SU-DHL-6 (cell line): Measurements from ENCODE around the gene NDUFB3.

ENCODE experiments used
- H2AFZ ChIP-seq: fragments of 200-600 bp; sonication (generic); 2 replicates; pipeline ENCODE4 v1.6.1; 2014; ENCODE audit warnings: low read depth, mild to moderate bottlenecking, moderate library complexity, mixed read lengths, antibody characterized with exemption, low read length; ENCODE audit not compliant: severe bottlenecking
- H3F3A ChIP-seq: fragments of 200-600 bp; shearing (Covaris generic); 2 replicates; pipeline ENCODE4 v1.6.0; 2016; ENCODE audit warnings: antibody characterized with exemption, mild to moderate bottlenecking; ENCODE audit not compliant: insufficient read depth
- H3K27ac ChIP-seq: fragments of 200-600 bp; sonication (generic); 2 replicates; pipeline ENCODE4 v1.5.1; 2016; ENCODE audit warnings: low read depth, mild to moderate bottlenecking, low read length, moderate library complexity, mixed read lengths
- H3K27me3 ChIP-seq: fragments of 200-600 bp; sonication (generic), shearing (Covaris generic); 2 replicates; pipeline ENCODE4 v1.6.0; 2014; ENCODE audit warnings: mild to moderate bottlenecking, low read length
- H3K36me3 ChIP-seq: fragments of 200-600 bp; sonication (generic); 2 replicates; pipeline ENCODE4 v1.6.1; 2014; ENCODE audit warnings: mild to moderate bottlenecking, low read length, mixed read lengths
- H3K4me2 ChIP-seq: fragments of 300-600, 200-600 bp; shearing (Covaris generic), sonication (generic); 2 replicates; pipeline ENCODE4 v1.6.0; 2014; ENCODE audit warnings: low read length, low read depth, mild to moderate bottlenecking; ENCODE audit not compliant: poor library complexity, severe bottlenecking
- H3K4me3 ChIP-seq: fragments of 200-600 bp; sonication (generic); 2 replicates; pipeline ENCODE4 v1.5.1; 2014; ENCODE audit warnings: antibody characterized with exemption, low read length, mild to moderate bottlenecking, mixed read lengths; ENCODE audit not compliant: insufficient read depth, poor library complexity, severe bottlenecking
- H3K79me2 ChIP-seq: fragments of 200-600 bp; sonication (generic); 2 replicates; pipeline ENCODE4 v1.6.1; 2014; ENCODE audit warnings: mild to moderate bottlenecking, low read length, moderate library complexity; ENCODE audit not compliant: insufficient read depth
- H3K9ac ChIP-seq: fragments of 200-600 bp; sonication (generic); 2 replicates; pipeline ENCODE4 v1.7.0; 2014; ENCODE audit warnings: mild to moderate bottlenecking, low read length
- H3K9me2 ChIP-seq: fragments of 200-600 bp; sonication (generic); replicated peaks from 2 replicates; pipeline ENCODE4 v1.6.1; 2014; ENCODE audit warnings: low read length; ENCODE audit not compliant: insufficient read depth
- H3K9me3 ChIP-seq: fragments of 200-600 bp; sonication (generic); 2 replicates; pipeline ENCODE4 v1.6.1; 2014; ENCODE audit warnings: low read length, mixed read lengths; ENCODE audit not compliant: insufficient read depth
- H4K20me1 ChIP-seq: fragments of 200-600 bp; sonication (generic); 2 replicates; pipeline ENCODE4 v1.6.1; 2014; ENCODE audit warnings: low read depth, mild to moderate bottlenecking, antibody characterized with exemption, low read length, moderate library complexity, mixed read lengths
- CTCF ChIP-seq: fragments of 200-600 bp; sonication (generic); IDR thresholded peaks from one replicate; pipeline ENCODE4 v1.5.1; 2017; ENCODE audit warnings: antibody characterized with exemption, mild to moderate bottlenecking, low read length, moderate library complexity; ENCODE audit not compliant: insufficient read depth, poor library complexity, severe bottlenecking
- EZH2phosphoT487 ChIP-seq: fragments of 200-600 bp; sonication (generic), shearing (Covaris generic); conservative IDR thresholded peaks from 2 replicates; pipeline ENCODE4 v1.6.1; 2018; ENCODE audit warnings: mild to moderate bottlenecking, antibody characterized with exemption, low read length, moderate library complexity, mixed read lengths

The NDUFB3 gene

GRCh38 chr2:201064797-201065329 is 6.9 kb upstream of the NDUFB3 start:
- Histone ChIP-seq H3K27me3 (no peaks in the 10 kb centered on the region), H3K27ac (no peak overlapping the region), H3K4me2 (no peak overlapping the region), H3K9me2 (no peaks in the 10 kb centered on the region), H3K4me3 (no peak overlapping the region), H4K20me1 (0 out of 2 replicates have a peak, but pooled peaks cover 5% of the 10 kb centered on the region), H3K9me3 (no peaks in the 10 kb centered on the region), H3K36me3 (0 out of 2 replicates have a peak, but pooled peaks cover 5% of the 10 kb centered on the region), H2AFZ (no peak overlapping the region), H3K79me2 (peaks cover 85% of the 10 kb centered on the region), H3F3A (no peaks in the 10 kb centered on the region; the same call in none of the 2 replicates), H3K9ac (no peak overlapping the region)
- TF ChIP-seq CTCF = no peak
- TF ChIP-seq EZH2phosphoT487 = no peak

GRCh38 chr2:201070948-201071478 is 788 bp upstream of the NDUFB3 start:
- H3K36me3 ChIP-seq = 0 out of 2 replicates have a peak, but pooled peaks cover 5% of the 10 kb centered on the region
- H4K20me1 ChIP-seq = no peaks in the 10 kb centered on the region
- peaks cover 79% of the 10 kb centered on the region for H3K79me2 ChIP-seq
- H3K9ac ChIP-seq = peak overlapping the region; percentile 69
- peak overlapping the region; percentile 86 for H3K4me3 ChIP-seq
- no peaks in the 10 kb centered on the region for H3K27me3 ChIP-seq
- H2AFZ ChIP-seq = peak overlapping the region; percentile 81
- no peaks in the 10 kb centered on the region for H3K9me2 ChIP-seq
- TF ChIP-seq CTCF = no peak
- TF ChIP-seq EZH2phosphoT487 = no peak
- H3K27ac ChIP-seq = peak overlapping the region; percentile 72
- H3F3A ChIP-seq = peaks cover 2% of the 10 kb centered on the region; the same call in 1 of the 2 replicates
- peak overlapping the region; percentile 88 for H3K4me2 ChIP-seq
- no peaks in the 10 kb centered on the region for H3K9me3 ChIP-seq

- no peaks in the 10 kb centered on the region for H3K27me3 ChIP-seq
- H3K9ac ChIP-seq = peak overlapping the region; percentile 69
- no peak for TF ChIP-seq EZH2phosphoT487
- TF ChIP-seq CTCF = no peak
- peaks cover 70% of the 10 kb centered on the region for H3K79me2 ChIP-seq
- H3K36me3 ChIP-seq = 0 out of 2 replicates have a peak, but pooled peaks cover 2% of the 10 kb centered on the region
- H3K27ac ChIP-seq = peak overlapping the region; percentile 72
- peak overlapping the region; percentile 81 for H2AFZ ChIP-seq
- no peaks in the 10 kb centered on the region for H3K9me3 ChIP-seq
- no peaks in the 10 kb centered on the region for H4K20me1 ChIP-seq
- H3K4me3 ChIP-seq = peak overlapping the region; percentile 86
- H3K9me2 ChIP-seq = no peaks in the 10 kb centered on the region
- peaks cover 4% of the 10 kb centered on the region; the same call in 1 of the 2 replicates for H3F3A ChIP-seq
- H3K4me2 ChIP-seq = peak overlapping the region; percentile 100
Observed at GRCh38 chr2:201072201-201072530, 365 bp downstream of the NDUFB3 start.
